ENCODE results near the gene CSMD2. TPM values are rescaled to one million over a fixed set of nuclear protein-coding genes. Genes with fewer than 3 reads are reported as not detected.

CSMD2 gene
- total RNA-seq, 1 donor from 2014 or later: 0.98 TPM

GRCh38 chr1:33503506-33503905, 661.5 kb downstream of the CSMD2 start:
- TF ChIP-seq, protein P1, sequence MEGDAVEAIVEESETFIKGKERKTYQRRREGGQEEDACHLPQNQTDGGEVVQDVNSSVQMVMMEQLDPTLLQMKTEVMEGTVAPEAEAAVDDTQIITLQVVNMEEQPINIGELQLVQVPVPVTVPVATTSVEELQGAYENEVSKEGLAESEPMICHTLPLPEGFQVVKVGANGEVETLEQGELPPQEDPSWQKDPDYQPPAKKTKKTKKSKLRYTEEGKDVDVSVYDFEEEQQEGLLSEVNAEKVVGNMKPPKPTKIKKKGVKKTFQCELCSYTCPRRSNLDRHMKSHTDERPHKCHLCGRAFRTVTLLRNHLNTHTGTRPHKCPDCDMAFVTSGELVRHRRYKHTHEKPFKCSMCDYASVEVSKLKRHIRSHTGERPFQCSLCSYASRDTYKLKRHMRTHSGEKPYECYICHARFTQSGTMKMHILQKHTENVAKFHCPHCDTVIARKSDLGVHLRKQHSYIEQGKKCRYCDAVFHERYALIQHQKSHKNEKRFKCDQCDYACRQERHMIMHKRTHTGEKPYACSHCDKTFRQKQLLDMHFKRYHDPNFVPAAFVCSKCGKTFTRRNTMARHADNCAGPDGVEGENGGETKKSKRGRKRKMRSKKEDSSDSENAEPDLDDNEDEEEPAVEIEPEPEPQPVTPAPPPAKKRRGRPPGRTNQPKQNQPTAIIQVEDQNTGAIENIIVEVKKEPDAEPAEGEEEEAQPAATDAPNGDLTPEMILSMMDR (conservative IDR thresholded peaks at IDR 0.05; ENCODE audit: low read depth, low read length): no peak
- DNase-seq (ENCODE audit: low read depth): no peak
- no peak overlapping the region for H3K4me3 ChIP-seq (ENCODE audit: low read depth, low read length)

DNA sequence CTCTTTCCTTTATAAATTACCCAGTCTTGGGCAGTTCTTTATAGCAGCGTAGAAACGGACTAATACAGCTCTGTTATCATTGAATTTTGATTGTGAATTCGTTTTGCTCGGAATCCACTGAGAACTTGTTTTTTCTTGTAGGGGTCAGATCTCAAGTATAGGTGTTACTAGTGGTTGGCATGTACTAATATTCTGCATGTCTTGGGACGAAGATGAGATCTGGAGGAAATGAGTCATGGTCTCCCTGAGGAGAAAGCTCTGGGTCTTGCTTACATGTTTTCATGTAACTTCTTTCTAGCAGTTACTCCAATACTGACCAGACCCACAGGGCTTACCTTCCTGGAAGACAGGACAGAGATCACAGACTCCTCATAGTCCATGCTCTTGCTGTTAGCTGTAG, 662.3 kb downstream of the CSMD2 start:
- TF ChIP-seq, protein P1 (conservative IDR thresholded peaks at IDR 0.05; ENCODE audit: low read depth, low read length): no peak
- no peak overlapping the region for H3K4me3 ChIP-seq (ENCODE audit: low read depth, low read length)
- DNase-seq (ENCODE audit: low read depth): no peak

- H3K4me3 ChIP-seq (ENCODE audit: low read depth, low read length): no peak overlapping the region
- TF ChIP-seq, protein P1 (conservative IDR thresholded peaks at IDR 0.05; ENCODE audit: low read depth, low read length): no peak
Measured at GRCh38 chr1:33501774-33502173, 663.3 kb downstream of the CSMD2 start.

DNA sequence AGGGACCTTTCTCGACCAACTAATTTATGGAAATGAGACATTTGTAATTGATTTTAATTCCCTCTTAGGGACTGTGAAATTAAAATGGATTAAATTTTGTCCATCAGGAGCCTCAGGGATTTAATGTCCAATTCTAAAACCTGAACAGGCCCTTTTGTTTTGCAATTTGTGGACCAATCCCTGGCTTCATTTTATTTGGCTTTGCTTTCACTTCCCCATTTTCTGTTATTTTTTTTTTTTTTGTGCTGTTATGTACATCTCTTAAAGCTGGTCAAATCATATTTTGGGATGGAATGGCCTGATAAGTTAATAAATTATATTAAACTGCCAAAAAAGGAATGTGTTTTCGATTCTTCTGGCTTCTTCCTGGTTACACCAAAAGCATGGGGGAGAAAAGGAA, 663.7 kb downstream of the CSMD2 start:
- TF ChIP-seq, protein P1 (conservative IDR thresholded peaks at IDR 0.05; ENCODE audit: low read depth, low read length): no peak
- no peak for DNase-seq (ENCODE audit: low read depth)
- H3K4me3 ChIP-seq (ENCODE audit: low read depth, low read length): no peak overlapping the region

More at GRCh38 chr1:33501774-33502173, 663.3 kb downstream of the CSMD2 start:
- DNase-seq (ENCODE audit: low read depth): no peak

DNA sequence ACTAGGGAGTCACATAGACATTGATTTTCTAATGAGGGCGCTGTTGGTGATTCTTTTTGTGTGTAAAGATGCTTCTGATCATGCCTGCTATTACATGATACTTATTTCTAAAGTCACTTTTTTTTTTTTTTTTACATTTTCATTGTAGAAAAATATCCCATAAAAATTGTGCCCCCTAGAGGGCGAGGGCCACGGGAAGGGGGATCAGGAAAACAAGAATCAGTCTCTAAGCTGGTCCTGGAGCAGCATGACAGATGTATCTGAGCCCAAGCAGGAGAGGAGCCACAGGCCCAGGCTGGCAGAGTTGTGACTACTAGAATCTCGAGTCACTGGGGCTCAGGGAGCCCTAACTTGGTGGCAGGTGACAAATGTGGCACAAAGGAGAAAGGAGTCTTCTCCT, 664.5 kb downstream of the CSMD2 start:
- no peak for DNase-seq (ENCODE audit: low read depth)
- no peak overlapping the region for H3K4me3 ChIP-seq (ENCODE audit: low read depth, low read length)
- TF ChIP-seq, protein P1 (conservative IDR thresholded peaks at IDR 0.05; ENCODE audit: low read depth, low read length): peak; percentile 33

GRCh38 chr1:33497410-33497809, 667.6 kb downstream of the CSMD2 start:
- no peak for DNase-seq (ENCODE audit: low read depth)
- no peak overlapping the region for H3K4me3 ChIP-seq (ENCODE audit: low read depth, low read length)
- TF ChIP-seq, protein P1 (conservative IDR thresholded peaks at IDR 0.05; ENCODE audit: low read depth, low read length): no peak

DNA sequence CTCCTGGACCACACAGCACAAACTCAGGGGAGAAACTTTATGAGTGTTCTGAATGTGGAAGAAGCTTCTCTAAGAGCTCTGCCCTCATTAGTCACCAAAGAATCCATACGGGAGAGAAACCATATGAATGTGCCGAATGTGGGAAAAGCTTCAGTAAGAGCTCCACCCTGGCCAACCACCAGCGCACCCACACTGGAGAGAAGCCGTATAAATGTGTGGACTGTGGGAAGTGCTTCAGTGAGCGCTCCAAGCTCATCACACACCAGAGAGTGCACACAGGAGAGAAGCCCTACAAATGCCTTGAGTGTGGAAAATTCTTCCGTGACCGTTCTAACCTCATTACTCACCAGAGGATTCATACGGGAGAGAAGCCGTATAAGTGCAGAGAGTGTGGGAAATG, 670.1 kb downstream of the CSMD2 start:
- TF ChIP-seq, protein P1 (conservative IDR thresholded peaks at IDR 0.05; ENCODE audit: low read depth, low read length): no peak
- no peak overlapping the region for H3K4me3 ChIP-seq (ENCODE audit: low read depth, low read length)
- no peak for DNase-seq (ENCODE audit: low read depth)
